Parathyroid adenoma (tissue), 2 donors: Measurements from ENCODE around the gene STARD8.
"Not testable (repeated sequence)": the region's sequence is repeated elsewhere in the genome, so short reads cannot be mapped to it uniquely, and the experiment has no call there.

Experiments
- H2AFZ ChIP-seq: fragments of 300-600 bp; sonication (generic); one replicate; pipeline ENCODE4 v1.7.0; 2017; ENCODE audit warnings: antibody characterized with exemption, mild to moderate bottlenecking
- H3K27ac ChIP-seq: fragments of 300-600 bp; sonication (generic); one replicate; pipeline ENCODE4 v1.7.0; 2017
- H3K27me3 ChIP-seq: fragments of 300-600 bp; sonication (generic); one replicate; pipeline ENCODE4 v1.7.0; 2017; ENCODE audit warnings: low read length; ENCODE audit not compliant: control insufficient read depth, insufficient read depth
- H3K36me3 ChIP-seq: fragments of 300-600 bp; sonication (generic); one replicate; pipeline ENCODE4 v1.7.0; 2017; ENCODE audit warnings: low read length; ENCODE audit not compliant: control insufficient read depth, insufficient read depth
- H3K4me1 ChIP-seq: fragments of 300-600 bp; sonication (generic); one replicate; pipeline ENCODE4 v1.7.0; 2017; ENCODE audit warnings: control low read depth
- H3K4me2 ChIP-seq: fragments of 300-600 bp; sonication (generic); one replicate; pipeline ENCODE4 v1.7.0; 2017; ENCODE audit warnings: low read length
- H3K4me3 ChIP-seq: fragments of 300-600 bp; sonication (generic); one replicate; pipeline ENCODE4 v1.7.0; 2017; ENCODE audit warnings: low read depth, low read length
- H3K79me2 ChIP-seq: fragments of 300-600 bp; sonication (generic); one replicate; pipeline ENCODE4 v1.7.0; 2017; ENCODE audit warnings: control low read depth
- H3K9ac ChIP-seq: fragments of 300-600 bp; sonication (generic); one replicate; pipeline ENCODE4 v1.7.0; 2017; ENCODE audit warnings: mild to moderate bottlenecking
- H3K9me3 ChIP-seq: fragments of 300-600 bp; sonication (generic); one replicate; pipeline ENCODE4 v1.7.0; 2017; ENCODE audit warnings: low read length; ENCODE audit not compliant: control insufficient read depth
- CTCF ChIP-seq: fragments of 300-600 bp; sonication (generic); IDR thresholded peaks from one replicate; pipeline ENCODE4 v1.7.0; 2017; ENCODE audit warnings: antibody characterized with exemption, mild to moderate bottlenecking
- donor health status: primary hyperparathyroidism.

STARD8 gene

GRCh38 chrX:68647156-68647957 is at the start of gene STARD8:
Gene STARD8, plus strand, starts transcription at chrX:68647666. Its CDS starts 217 bp downstream, at chrX:68647883.
- H3K4me3 ChIP-seq: peak within 1 kb of the TSS; percentile 22
- H3K36me3 ChIP-seq: no peaks in the 10 kb centered on the region
- no peaks in the 10 kb centered on the region for H3K4me1 ChIP-seq
- H3K27me3 ChIP-seq: no peaks in the 10 kb centered on the region
- no peaks in the 10 kb centered on the region for H3K79me2 ChIP-seq
- H3K27ac ChIP-seq: no peak within 1 kb of the TSS
- H3K4me2 ChIP-seq: peak within 1 kb of the TSS; percentile 47
- no peak within 1 kb of the TSS for H3K9ac ChIP-seq
- no peaks in the 10 kb centered on the region for H3K9me3 ChIP-seq
- peak within 1 kb of the TSS; percentile 85 for H2AFZ ChIP-seq
- TF ChIP-seq CTCF: no peak

GRCh38 chrX:68598841-68599240 is 48.6 kb upstream of the STARD8 start:
- Histone ChIP-seq H3K9me3 (no peaks in the 10 kb centered on the region), H3K79me2 (no peaks in the 10 kb centered on the region), H2AFZ (no peak overlapping the region), H3K27me3 (no peaks in the 10 kb centered on the region), H3K4me3 (no peak overlapping the region), H3K9ac (no peak overlapping the region), H3K4me2 (no peak overlapping the region), H3K27ac (no peak overlapping the region), H3K4me1 (no peaks in the 10 kb centered on the region), H3K36me3 (no peaks in the 10 kb centered on the region)
- TF ChIP-seq CTCF: no peak

DNA sequence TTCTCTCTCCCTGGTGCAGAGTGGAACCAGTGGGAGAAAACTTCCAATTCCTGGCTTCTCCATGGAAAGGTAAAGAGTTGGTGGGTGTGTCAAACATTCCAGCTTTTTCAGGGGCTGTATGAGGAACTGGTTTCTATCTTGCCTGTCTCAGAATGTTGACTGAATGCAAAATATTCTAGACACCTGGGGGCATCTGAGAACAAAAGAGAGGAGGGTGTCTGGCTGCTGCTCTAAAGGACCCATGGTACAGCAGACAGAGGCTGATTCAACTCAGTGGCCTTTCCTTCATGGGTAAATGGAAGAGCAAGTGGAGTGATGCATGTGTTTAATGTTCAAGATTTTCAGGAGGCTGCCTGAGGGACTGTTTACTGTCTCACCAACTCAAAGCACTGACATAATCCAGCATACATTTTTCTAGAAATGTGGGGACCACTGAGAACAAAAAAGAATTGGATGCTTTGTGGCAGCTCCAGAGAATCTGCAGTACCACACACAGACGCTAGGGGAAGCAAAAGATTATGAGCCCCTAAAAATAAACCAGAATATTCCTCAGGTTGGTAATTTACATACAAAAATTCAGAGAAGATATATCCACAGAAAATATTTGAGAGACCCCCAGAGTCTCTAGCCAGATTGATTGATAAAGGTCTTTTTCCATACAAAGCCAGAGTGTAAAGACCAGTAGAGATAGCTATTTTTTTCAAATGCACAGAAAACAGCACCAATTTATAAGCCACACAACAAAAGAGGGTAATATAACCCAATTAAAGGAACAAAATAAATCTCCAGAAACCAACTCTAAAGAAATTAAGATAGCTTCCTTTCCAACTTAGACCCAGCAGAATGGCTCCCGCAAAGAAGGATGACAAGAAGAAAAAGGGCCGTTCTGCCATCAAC is 48.0 kb upstream of the STARD8 start:
- Histone ChIP-seq H3K9ac (no peak overlapping the region), H2AFZ (no peak overlapping the region), H3K36me3 (no peaks in the 10 kb centered on the region), H3K4me3 (no peak overlapping the region), H3K27ac (no peak overlapping the region), H3K79me2 (no peaks in the 10 kb centered on the region), H3K9me3 (no peaks in the 10 kb centered on the region), H3K4me2 (no peak overlapping the region), H3K4me1 (no peaks in the 10 kb centered on the region), H3K27me3 (no peaks in the 10 kb centered on the region)
- peak; percentile 16 for TF ChIP-seq CTCF

GRCh38 chrX:68604216-68604615 is 43.2 kb upstream of the STARD8 start:
- H3K4me2 ChIP-seq, H3K27ac ChIP-seq, H3K36me3 ChIP-seq, H3K27me3 ChIP-seq, H3K4me3 ChIP-seq, H3K4me1 ChIP-seq, H3K9ac ChIP-seq, H2AFZ ChIP-seq, H3K9me3 ChIP-seq, H3K79me2 ChIP-seq: not testable (repeated sequence)

DNA sequence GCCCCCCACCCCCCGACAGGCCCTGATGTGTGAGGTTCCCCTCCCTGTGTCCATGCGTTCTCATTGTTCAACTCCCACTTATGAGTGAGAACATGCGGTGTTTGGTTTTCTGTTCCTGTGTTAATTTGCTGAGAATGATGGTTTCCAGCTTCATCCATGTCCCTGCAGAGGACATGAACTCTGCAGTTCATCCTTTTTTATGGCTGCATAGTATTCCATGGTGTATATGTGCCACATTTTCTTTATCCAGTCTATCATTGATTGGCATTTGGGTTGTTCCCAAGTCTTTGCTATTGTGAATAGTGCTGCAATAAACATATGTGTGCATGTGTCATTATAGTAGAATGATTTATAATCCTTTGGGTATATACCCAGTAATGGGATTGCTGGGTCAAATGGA is 32.7 kb upstream of the STARD8 start:
- not testable (repeated sequence) for H3K27ac ChIP-seq, H2AFZ ChIP-seq, H3K4me1 ChIP-seq, H3K9ac ChIP-seq, H3K79me2 ChIP-seq, H3K36me3 ChIP-seq, H3K27me3 ChIP-seq, H3K4me2 ChIP-seq, H3K9me3 ChIP-seq, H3K4me3 ChIP-seq
